K562 (cell line): ENCODE data around the gene CRABP1. TPM values are rescaled to one million over a fixed set of nuclear protein-coding genes. Genes with fewer than 3 reads are reported as not detected.

Experiments used
- ATAC-seq: fragments of 200-7000 bp; cut with Tn5 transposase; 3 replicates; pipeline ENCODE4 v1.9.1; 2020; ENCODE audit warnings: moderate library complexity
- BruUV-seq: library from RNA; stranded (reverse); fragments of 400-500 nt; replicated peaks from 2 replicates; lab custom pipeline; 2021; lab: Mats Ljungman, UMichigan
- CTCF ChIA-PET: fragments of 300-600 bp; formaldehyde crosslinking; extraction: SDS; loops from one replicate; lab custom pipeline; 2021; ENCODE audit warnings: low intra/inter-chr PET ratio; lab: Yijun Ruan, JAX
- POLR2A ChIA-PET: fragments of 300-600, 350-650 bp; sonication (Branson Sonifier 250); formaldehyde crosslinking; extraction: SDS; loops from one replicate; lab custom pipeline; 2021; ENCODE audit warnings: antibody characterized with exemption, inconsistent platforms; lab: Yijun Ruan, JAX
- DNase-seq, 4 experiments: peaks; one replicate each; pipeline versions ENCODE4 v3.0.0 to v3.0.0-alpha.2; 2011 to 2018; ENCODE audit warnings: low spot score in 3 of 4, mixed read lengths in 3 of 4; ENCODE audit errors: extremely low read depth in 1 of 4
- FAIRE-seq: peaks from 2 replicates; lab custom pipeline; 2011; peaks lifted over from hg19 to GRCh38; lab: Jason Lieb, UNC
- H2AFZ ChIP-seq: 2 replicates; pipeline ENCODE4 v1.6.0; 2011; ENCODE audit warnings: low read depth, low read length, control low read depth, inconsistent platforms
- H3K27ac ChIP-seq: fragments of 200-600 bp; 3 replicates; pipeline ENCODE4 v1.8.0; 2011; ENCODE audit warnings: low read depth, mild to moderate bottlenecking, control low read depth, inconsistent platforms, low read length, moderate library complexity, mixed read lengths; ENCODE audit errors: extremely low read depth
- H3K27me3 ChIP-seq, 2 experiments: fragments of 300-600 bp in 1 of 2; 2 replicates in 1 of 2; 3 replicates in 1 of 2; pipeline versions ENCODE4 v1.6.0 to v1.8.0; 2011; ENCODE audit warnings: inconsistent platforms in 2 of 2, low read length in 2 of 2, mild to moderate bottlenecking in 1 of 2, mixed read lengths in 1 of 2, moderate library complexity in 1 of 2; ENCODE audit not compliant: control insufficient read depth in 2 of 2, insufficient read depth in 2 of 2
- H3K36me3 ChIP-seq: fragments of 300-600 bp; 3 replicates; pipeline ENCODE4 v1.8.0; 2011; ENCODE audit warnings: mild to moderate bottlenecking, low read length, inconsistent platforms; ENCODE audit not compliant: control insufficient read depth, insufficient read depth
- H3K4me1 ChIP-seq, 2 experiments: fragments of 200-600 bp in 1 of 2; replicated peaks in 1 of 2; 2 replicates in 1 of 2; 3 replicates in 1 of 2; pipeline versions ENCODE4 v1.5.1 to v1.8.0; 2011; ENCODE audit warnings: inconsistent platforms in 2 of 2, low read length in 2 of 2, mild to moderate bottlenecking in 1 of 2, mixed read lengths in 1 of 2, moderate library complexity in 1 of 2; ENCODE audit not compliant: control insufficient read depth in 2 of 2, insufficient read depth in 2 of 2
- H3K4me2 ChIP-seq: 2 replicates; pipeline ENCODE4 v1.6.1; 2011; ENCODE audit warnings: low read length, control low read depth, inconsistent platforms, mixed read lengths; ENCODE audit not compliant: insufficient read depth
- H3K4me3 ChIP-seq: fragments of 200-600 bp; sonication (generic), shearing (Covaris generic); 2 replicates; pipeline ENCODE4 v1.5.1; 2016; ENCODE audit warnings: control low read depth, inconsistent platforms
- H3K79me2 ChIP-seq: fragments of 200-600 bp; 3 replicates; pipeline ENCODE4 v1.8.0; 2011; ENCODE audit warnings: low read length, inconsistent platforms; ENCODE audit not compliant: control insufficient read depth, insufficient read depth
- H3K9ac ChIP-seq, 2 experiments: 2 replicates each; pipeline versions ENCODE4 v1.6.0 to v1.6.1; 2011; ENCODE audit warnings: low read depth in 2 of 2, low read length in 2 of 2, control low read depth in 1 of 2, inconsistent platforms in 1 of 2, mild to moderate bottlenecking in 1 of 2, mixed read lengths in 1 of 2; ENCODE audit not compliant: insufficient read depth in 1 of 2
- H3K9me1 ChIP-seq: one replicate; pipeline ENCODE4 v1.6.0; 2011; ENCODE audit warnings: inconsistent platforms, mild to moderate bottlenecking, low read length, moderate library complexity; ENCODE audit not compliant: control insufficient read depth, insufficient read depth
- H3K9me3 ChIP-seq: replicated peaks from 2 replicates; pipeline ENCODE4 v1.5.1; 2011; ENCODE audit warnings: low read depth, low read length, inconsistent platforms; ENCODE audit not compliant: control insufficient read depth, insufficient read depth
- H4K20me1 ChIP-seq: replicated peaks from 2 replicates; pipeline ENCODE4 v1.6.1; 2011; ENCODE audit warnings: low read length, inconsistent platforms, mixed read lengths; ENCODE audit not compliant: control insufficient read depth, insufficient read depth
- BCOR ChIP-seq: fragments of 450-650 bp; IDR thresholded peaks from 2 replicates; pipeline ENCODE4 v1.6.1; 2016
- BRD4 ChIP-seq: fragments of 200-600 bp; sonication (generic); IDR thresholded peaks from 2 replicates; pipeline ENCODE4 v1.6.1; 2017; ENCODE audit warnings: inconsistent platforms
- COPS2 ChIP-seq: fragments of 450-650 bp; conservative IDR thresholded peaks from 2 replicates; pipeline ENCODE4 v1.6.1; 2016; ENCODE audit warnings: mild to moderate bottlenecking, moderate library complexity
- ELF1 ChIP-seq: fragments of 200-800 bp; sonication (Bioruptor generic); IDR thresholded peaks from 2 replicates; pipeline ENCODE4 v1.6.1; 2016; ENCODE audit warnings: missing genetic modification characterization, missing compliant biosample characterization
- IRF1 ChIP-seq: sonication (generic); formaldehyde crosslinking; IDR thresholded peaks from 2 replicates; pipeline ENCODE4 v1.8.0; 2022; ENCODE audit warnings: missing genetic modification reagents, mild to moderate bottlenecking, borderline replicate concordance
- JUNB ChIP-seq: fragments of 450-650 bp; formaldehyde crosslinking; conservative IDR thresholded peaks from 2 replicates; pipeline ENCODE4 v1.4.0; 2020; ENCODE audit warnings: mild to moderate bottlenecking
- KAT8 ChIP-seq: fragments of 450-650 bp; IDR thresholded peaks from 2 replicates; pipeline ENCODE4 v1.6.1; 2016; ENCODE audit warnings: low read depth, mild to moderate bottlenecking
- MAX ChIP-seq: sonication (generic); formaldehyde crosslinking; IDR thresholded peaks from 2 replicates; pipeline ENCODE4 v1.9.0; 2022; ENCODE audit warnings: mild to moderate bottlenecking, missing genetic modification reagents
- RBM25 ChIP-seq: fragments of 200-400 bp; formaldehyde crosslinking; IDR thresholded peaks from 2 replicates; pipeline ENCODE4 v1.6.1; 2018; ENCODE audit warnings: low read length, low read depth, moderate library complexity; ENCODE audit not compliant: severe bottlenecking
- SIN3B ChIP-seq: fragments of 450-650 bp; IDR thresholded peaks from 2 replicates; pipeline ENCODE4 v1.6.1; 2017; ENCODE audit warnings: low read depth, mild to moderate bottlenecking, moderate library complexity
- SUPT5H ChIP-seq: fragments of 450-650 bp; IDR thresholded peaks from 2 replicates; pipeline ENCODE4 v1.6.1; 2016
- TBL1XR1 ChIP-seq, 2 experiments: IDR thresholded peaks; 2 replicates each; pipeline ENCODE4 v1.6.1; 2012; ENCODE audit warnings: improper control_type of control experiment in 2 of 2, low read length in 2 of 2, mild to moderate bottlenecking in 1 of 2
- ZFP1 ChIP-seq: fragments of 450-650 bp; formaldehyde crosslinking; IDR thresholded peaks from 2 replicates; pipeline ENCODE4 v1.4.0; 2020; ENCODE audit warnings: mild to moderate bottlenecking, mixed read lengths
- ZNF384 ChIP-seq: IDR thresholded peaks from 2 replicates; pipeline ENCODE4 v1.6.1; 2012; ENCODE audit warnings: low read depth, low read length, improper control_type of control experiment
- WGBS: fragments of 100-300 bp; shearing (Covaris generic); methylation state at CpG from one replicate; pipeline ENCODE4 v1.1.6; 2016; ENCODE audit warnings: low coverage, mixed read lengths; ENCODE audit not compliant: insufficient coverage; ENCODE audit errors: missing lambda C conversion rate; 5-methylcytosine and 5-hydroxymethylcytosine counted together
- in situ Hi-C: fragments of 300-500 bp; cut with MboI; formaldehyde crosslinking; loops from 4 replicates; pipeline ENCODE4 v1.15.0; 2018; ENCODE audit warnings: inconsistent platforms, mixed read lengths
- intact Hi-C: fragments of 100-400 bp; cut with micrococcal nuclease; formaldehyde crosslinking; loops from 2 replicates; pipeline ENCODE4 v1.14.2; 2022
- polyA plus RNA-seq, 8 experiments: library from polyadenylated mRNA; depleted of rRNA in 4 of 8; stranded (reverse) in 5 of 8; unstranded in 3 of 8; fragments of >200 nt; fragmentation: Nextera tagmentation in 2 of 8; fragmentation: Illumina TruSeq in 1 of 8; extraction: Ambion mirVana in 2 of 8; extraction: Trizol in 1 of 8; gene quantifications; 2 replicates each; pipeline versions ENCODE4 v1.2.1 to v1.2.3, GENCODE V29; 2011 to 2014; ENCODE audit warnings: inconsistent platforms in 1 of 8, missing spikeins in 1 of 8
- total RNA-seq, 7 experiments: library from RNA; depleted of rRNA in 6 of 7; stranded (reverse); fragments of >200 nt in 6 of 7; fragmentation: Illumina TruSeq in 2 of 7; extraction: Trizol in 2 of 7; gene quantifications; 2 replicates each; pipeline versions ENCODE4 v1.2.1 to v1.2.3, GENCODE V29; 2011 to 2021; ENCODE audit warnings: low replicate concordance in 1 of 7

Gene CRABP1
- total and polyA plus RNA-seq, 9 of the 15 experiments (the other 6 are each of a cell fraction or from before 2014, with no cell fraction given) = 0.60 TPM; not detected in 8

- intact Hi-C loops = no loop called here
- POLR2A ChIA-PET = no interaction called here
- H3K79me2 ChIP-seq = no peaks in the 10 kb centered on the region
- H3K4me3 ChIP-seq = no peak overlapping the region
- no peak overlapping the region for H2AFZ ChIP-seq
- H3K27ac ChIP-seq = no peak overlapping the region
- 0% methylated on average over 1 of the region's 1 CpG for WGBS
- in situ Hi-C loops = no loop called here
- no peak overlapping the region for H3K9ac ChIP-seq
- TF ChIP-seq BCOR (peak; percentile 42; the same call in 1 of the 2 replicates), IRF1 (CRISPR knock-in tag) (no peak), KAT8 (no peak), RBM25 (peak; percentile 76)
- TF ChIP-seq, all 486 proteins: peak for 2
- no TSS peak for BruUV-seq
- Histone ChIP-seq H3K4me1 (no peaks in the 10 kb centered on the region), H3K27me3 (peaks cover 33 to 63% of the 10 kb centered on the region in 2 experiments), H3K36me3 (no peaks in the 10 kb centered on the region), H4K20me1 (no peaks in the 10 kb centered on the region; the same call in 1 of the 2 replicates), H3K9me3 (no peaks in the 10 kb centered on the region), H3K4me2 (no peak overlapping the region), H3K9me1 (no peaks in the 10 kb centered on the region)
- no peak for ATAC-seq
- CTCF ChIA-PET = no interaction called here
- DNase-seq = no peak
- no peak for FAIRE-seq
Measured at GRCh38 chr15:78390242-78390641, 50.1 kb downstream of the CRABP1 start.

- no TSS peak for BruUV-seq
- Histone ChIP-seq H3K9me3 (no peaks in the 10 kb centered on the region), H3K27me3 (peaks cover 30 to 69% of the 10 kb centered on the region in 2 experiments), H3K36me3 (no peaks in the 10 kb centered on the region), H4K20me1 (no peaks in the 10 kb centered on the region; the same call in 1 of the 2 replicates), H3K4me2 (no peak overlapping the region), H2AFZ (no peak overlapping the region), H3K4me3 (no peak overlapping the region), H3K27ac (no peak overlapping the region), H3K79me2 (no peaks in the 10 kb centered on the region), H3K4me1 (no peaks in the 10 kb centered on the region), H3K9me1 (no peaks in the 10 kb centered on the region), H3K9ac (no peak overlapping the region)
- no peak for ATAC-seq
- FAIRE-seq = no peak
- CTCF ChIA-PET = no interaction called here
- no peak for DNase-seq
- 0% methylated on average over 3 of the region's 3 CpGs for WGBS
- intact Hi-C loops (no loop called here), in situ Hi-C loops (no loop called here)
- TF ChIP-seq TBL1XR1 (IDR thresholded peaks at IDR 0.05; ENCODE audit: low read length in 2 of 2) = no peak
- no peak for TF ChIP-seq ZFP1
- no peak for TF ChIP-seq ZNF384
- no peak for TF ChIP-seq MAX (CRISPR knock-in tag)
- TF ChIP-seq SUPT5H = no peak
- TF ChIP-seq ELF1 = no peak
- no peak for TF ChIP-seq COPS2
- TF ChIP-seq JUNB (CRISPR knock-in tag) = no peak
- TF ChIP-seq SIN3B = no peak
- TF ChIP-seq BRD4 = no peak
- POLR2A ChIA-PET = no interaction called here
Measured at GRCh38 chr15:78390826-78391225, 50.7 kb downstream of the CRABP1 start.
